Activated T-cell treated with anti-CD3 and anti-CD28 coated beads, Interleukin-2, amount 50 U/mL, for 1 hour (primary cell): ENCODE measurements around the gene PRDM16.
"Not testable (repeated sequence)": the region's sequence is repeated elsewhere in the genome, so short reads cannot be mapped to it uniquely, and the experiment has no call there.

Experiments
- DNase-seq: peaks from one replicate; pipeline ENCODE4 v3.0.0-alpha.2; 2020

PRDM16 gene

GRCh38 chr1:3148171-3148570 is 79.2 kb downstream of the PRDM16 start:
- DNase-seq, result no peak

DNA sequence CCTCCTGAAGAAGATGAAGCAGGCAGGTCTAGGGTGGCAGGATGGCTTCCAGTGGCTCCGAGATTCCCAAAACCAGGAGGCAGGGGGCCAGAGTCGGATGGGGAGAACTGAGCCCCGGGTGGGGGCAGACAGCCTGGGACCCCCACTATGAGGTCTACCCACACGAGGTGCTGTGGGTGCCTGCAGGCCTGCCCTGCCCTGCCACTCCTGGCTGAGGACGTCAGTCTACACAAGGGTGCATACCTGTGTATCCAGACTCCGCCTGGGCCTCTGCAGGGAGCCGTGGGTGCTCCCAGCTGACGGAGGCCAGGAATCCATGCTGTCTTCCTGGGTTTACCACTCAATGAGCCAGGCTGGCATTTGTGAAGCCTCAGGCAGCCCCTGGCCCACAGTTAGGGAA is 80.3 kb downstream of the PRDM16 start:
- DNase-seq, result no peak

- DNase-seq, result no peak
Measured at GRCh38 chr1:3151456-3151855, 82.5 kb downstream of the PRDM16 start.

- DNase-seq, result no peak
Measured at GRCh38 chr1:3152143-3152542, 83.1 kb downstream of the PRDM16 start.

GRCh38 chr1:3153197-3153596 is 84.2 kb downstream of the PRDM16 start:
- DNase-seq, result no peak

DNA sequence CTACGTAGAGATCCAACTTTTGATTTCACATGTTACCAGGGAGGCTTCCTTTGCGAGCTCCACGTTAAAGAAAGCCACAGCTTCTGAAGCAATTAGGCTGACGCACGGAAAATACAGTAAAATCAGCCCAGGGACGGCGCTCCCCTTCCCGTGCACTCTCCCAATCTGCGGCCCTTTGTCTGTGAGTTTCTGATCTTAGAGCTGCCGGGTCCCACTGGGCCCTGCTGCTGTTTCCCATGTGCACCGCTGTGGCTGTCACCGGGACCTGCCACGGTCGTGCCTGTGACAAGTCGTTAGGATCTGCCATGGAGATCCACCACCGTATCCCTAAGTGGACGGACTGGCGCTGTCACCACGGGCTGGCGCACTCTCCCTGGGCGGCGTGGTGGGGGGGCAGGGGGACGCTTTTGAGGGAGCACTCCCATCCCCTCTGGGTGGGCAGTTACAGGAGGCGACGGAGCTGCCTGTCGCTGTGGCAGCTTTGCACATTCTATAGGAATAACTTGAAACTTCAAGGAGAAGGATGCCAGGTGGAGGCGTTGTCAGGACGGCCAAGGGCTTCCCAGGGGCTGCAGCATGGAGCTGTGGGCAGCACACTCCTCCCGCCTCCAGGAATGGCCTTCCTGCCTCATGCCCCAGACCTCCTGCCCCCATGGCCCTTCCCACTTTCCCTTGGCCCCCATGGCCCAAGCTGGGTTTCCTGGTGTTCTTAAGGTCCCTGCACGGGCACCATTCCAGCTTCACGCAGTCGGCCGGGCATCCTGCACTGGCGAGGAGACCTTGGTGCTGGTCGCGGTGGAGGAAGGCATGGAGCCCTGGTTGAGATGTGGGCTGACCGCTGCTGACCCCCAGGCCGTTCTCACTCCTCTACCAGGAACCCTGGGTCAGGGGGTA is 85.1 kb downstream of the PRDM16 start:
- no peak for DNase-seq

- DNase-seq, result no peak
Measured at GRCh38 chr1:3155056-3155925, 86.3 kb downstream of the PRDM16 start.

GRCh38 chr1:3155926-3156220 is 86.9 kb downstream of the PRDM16 start:
- DNase-seq, result no peak

DNA sequence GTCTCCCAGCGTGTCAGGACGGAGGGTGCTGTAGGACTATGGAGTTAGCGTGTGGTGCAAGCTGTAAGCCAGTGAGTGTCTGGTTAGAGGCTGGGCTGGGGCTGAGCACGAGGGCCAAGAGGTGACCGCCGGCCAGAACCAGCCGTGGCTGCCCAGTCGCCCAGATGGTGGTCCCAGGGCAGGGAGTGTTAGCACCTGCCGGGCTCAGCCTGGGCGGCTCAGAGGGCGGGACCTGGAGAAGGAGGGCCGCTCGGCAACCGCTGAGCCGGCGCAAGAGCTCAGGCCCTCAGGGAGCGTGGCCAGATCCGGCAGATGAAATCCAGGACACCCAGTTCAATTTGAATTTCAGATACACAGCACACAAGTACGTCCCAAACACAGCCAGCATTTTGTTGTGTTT is 87.9 kb downstream of the PRDM16 start:
- DNase-seq, result no peak

- no peak for DNase-seq
Measured at GRCh38 chr1:3158347-3158746, 89.3 kb downstream of the PRDM16 start.

DNA sequence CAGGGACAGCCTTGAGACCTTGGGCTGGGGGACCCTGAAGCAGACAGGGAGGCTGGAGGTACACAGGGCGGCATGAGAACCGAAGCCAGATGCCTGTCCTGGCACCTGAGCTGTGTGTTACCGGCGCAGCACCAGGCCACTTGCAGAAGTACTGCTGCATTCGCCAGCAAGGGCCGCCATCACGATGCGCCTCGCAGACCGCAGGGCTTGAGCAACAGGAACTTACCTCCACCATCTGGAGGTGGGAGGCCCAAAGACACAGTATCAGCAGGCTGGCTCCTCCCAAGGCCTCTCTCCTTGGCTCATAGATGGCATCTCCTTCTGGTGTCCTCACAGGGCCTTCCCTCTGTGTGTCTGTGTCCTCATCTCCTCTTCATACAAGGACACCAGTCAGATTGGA is 90.1 kb downstream of the PRDM16 start:
- no peak for DNase-seq

- no peak for DNase-seq
Measured at GRCh38 chr1:3159996-3160395, 91.0 kb downstream of the PRDM16 start.

DNA sequence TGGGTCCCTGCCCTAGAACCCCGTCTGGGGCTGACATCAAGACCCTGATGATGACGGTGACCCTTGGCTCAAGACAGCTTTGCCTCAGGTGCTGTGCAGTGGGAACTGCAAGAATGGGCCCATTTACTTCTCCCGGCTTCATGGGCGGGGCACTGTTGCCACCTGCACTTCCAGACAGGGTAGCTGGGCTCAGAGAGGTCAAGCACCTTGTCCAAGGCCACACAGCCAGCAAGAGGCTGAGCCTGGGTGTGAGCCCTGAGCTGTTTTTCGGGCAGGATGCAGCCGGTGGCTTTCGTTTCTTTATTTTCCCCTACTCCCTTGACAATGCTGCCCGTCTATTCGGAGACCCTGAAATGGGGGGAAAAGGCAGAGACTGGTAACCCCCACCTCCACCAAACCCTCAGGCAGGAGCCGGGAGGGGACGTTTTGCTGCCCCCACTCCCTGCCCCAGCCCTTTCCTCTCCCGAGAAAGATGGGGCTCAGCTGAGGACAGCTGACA is 91.7 kb downstream of the PRDM16 start:
- DNase-seq, result no peak

- DNase-seq, result no peak
Measured at GRCh38 chr1:3161176-3161840, 92.3 kb downstream of the PRDM16 start.

- no peak for DNase-seq
Measured at GRCh38 chr1:3162322-3162882, 93.4 kb downstream of the PRDM16 start.

DNA sequence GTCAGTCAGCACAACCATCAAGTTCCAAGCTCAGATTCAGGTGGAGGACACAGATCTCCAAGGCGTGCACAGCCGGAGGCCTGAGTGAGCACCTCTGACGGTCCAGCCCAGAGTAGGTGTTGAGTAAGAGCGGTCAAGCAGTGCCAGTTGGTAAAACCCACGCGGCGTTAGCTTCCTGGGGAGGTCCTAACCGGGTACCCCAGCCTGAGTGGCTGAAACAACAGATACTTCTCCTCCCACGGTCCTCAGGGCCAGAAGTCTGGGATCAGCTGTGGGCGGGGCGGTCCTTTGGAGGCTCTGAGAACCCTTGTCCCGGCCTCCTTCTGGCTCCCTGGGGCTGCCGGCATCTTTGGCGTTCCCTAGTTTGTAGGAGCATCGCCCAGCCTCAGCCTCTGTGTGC is 94.4 kb downstream of the PRDM16 start:
- DNase-seq, result no peak

DNA sequence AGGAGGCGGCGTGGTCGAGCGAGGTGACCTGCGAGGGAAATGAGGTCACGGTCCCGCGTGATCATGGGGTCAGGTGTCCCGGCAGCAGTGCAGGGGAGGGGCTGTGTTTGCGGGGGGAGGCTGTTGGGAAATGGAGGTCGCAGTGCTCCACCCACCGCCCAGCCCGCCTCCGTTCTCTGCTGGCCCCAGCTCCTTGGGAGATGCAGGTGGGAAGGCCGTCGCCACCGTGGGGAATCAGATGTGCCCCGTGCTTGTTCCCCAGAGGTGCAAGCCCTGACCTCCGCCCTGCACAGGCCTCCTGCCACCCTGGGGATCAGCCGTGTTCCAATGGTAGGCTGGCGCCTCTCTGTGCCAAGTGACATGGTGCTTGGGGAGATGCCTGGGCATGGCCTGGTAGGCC is 95.7 kb downstream of the PRDM16 start:
- DNase-seq, result no peak

- not testable (repeated sequence) for DNase-seq
Measured at GRCh38 chr1:3165189-3165588, 96.2 kb downstream of the PRDM16 start.

GRCh38 chr1:3166206-3166918 is 97.4 kb downstream of the PRDM16 start:
- DNase-seq, result no peak

GRCh38 chr1:3167255-3167654 is 98.3 kb downstream of the PRDM16 start:
- DNase-seq, result no peak

GRCh38 chr1:3168678-3169077 is 99.7 kb downstream of the PRDM16 start:
- no peak for DNase-seq

GRCh38 chr1:3169665-3170356 is 100.8 kb downstream of the PRDM16 start:
- DNase-seq, result no peak
